HL-60 (cell line): Measurements from ENCODE around the gene NR2F1.

Source experiments
- DNase-seq, 2 experiments: peaks; one replicate each; pipeline ENCODE4 v3.0.0-alpha.2; 2010 to 2020; ENCODE audit warnings: low read depth in 1 of 2, low spot score in 1 of 2
- H3K27ac ChIP-seq: fragments of 250-450 bp; sonication (Bioruptor Pico); replicated peaks from 2 replicates; pipeline ENCODE4 v1.5.1; 2020; ENCODE audit warnings: mild to moderate bottlenecking, moderate library complexity
- H3K27me3 ChIP-seq: fragments of 250-450 bp; sonication (Bioruptor Pico); 2 replicates; pipeline ENCODE4 v1.5.1; 2021; ENCODE audit warnings: mild to moderate bottlenecking, moderate library complexity; ENCODE audit not compliant: insufficient read depth, poor library complexity, severe bottlenecking
- H3K4me3 ChIP-seq: replicated peaks from 2 replicates; pipeline ENCODE4 v1.5.1; 2011; ENCODE audit warnings: mild to moderate bottlenecking, control low read depth, low read length; ENCODE audit not compliant: insufficient read depth
- GABPA ChIP-seq: IDR thresholded peaks from 2 replicates; pipeline ENCODE4 v1.6.1; 2012; ENCODE audit warnings: low read depth
- POLR2AphosphoS5 ChIP-seq: IDR thresholded peaks from 2 replicates; pipeline ENCODE4 v1.6.1; 2012; ENCODE audit warnings: low read depth
- SPI1 ChIP-seq: IDR thresholded peaks from 2 replicates; pipeline ENCODE4 v1.6.1; 2012; ENCODE audit warnings: low read depth, mild to moderate bottlenecking, borderline replicate concordance
- TF ChIP-seq, protein P1 (sequence below): IDR thresholded peaks from 2 replicates; pipeline ENCODE4 v1.6.1; 2012; ENCODE audit warnings: low read depth; ENCODE audit not compliant: insufficient replicate concordance
- TF ChIP-seq, protein P2 (sequence below): IDR thresholded peaks from one replicate; pipeline ENCODE4 v1.5.1; 2011; ENCODE audit warnings: low read length, control low read depth, inconsistent platforms; ENCODE audit not compliant: insufficient read depth

The NR2F1 gene

DNA sequence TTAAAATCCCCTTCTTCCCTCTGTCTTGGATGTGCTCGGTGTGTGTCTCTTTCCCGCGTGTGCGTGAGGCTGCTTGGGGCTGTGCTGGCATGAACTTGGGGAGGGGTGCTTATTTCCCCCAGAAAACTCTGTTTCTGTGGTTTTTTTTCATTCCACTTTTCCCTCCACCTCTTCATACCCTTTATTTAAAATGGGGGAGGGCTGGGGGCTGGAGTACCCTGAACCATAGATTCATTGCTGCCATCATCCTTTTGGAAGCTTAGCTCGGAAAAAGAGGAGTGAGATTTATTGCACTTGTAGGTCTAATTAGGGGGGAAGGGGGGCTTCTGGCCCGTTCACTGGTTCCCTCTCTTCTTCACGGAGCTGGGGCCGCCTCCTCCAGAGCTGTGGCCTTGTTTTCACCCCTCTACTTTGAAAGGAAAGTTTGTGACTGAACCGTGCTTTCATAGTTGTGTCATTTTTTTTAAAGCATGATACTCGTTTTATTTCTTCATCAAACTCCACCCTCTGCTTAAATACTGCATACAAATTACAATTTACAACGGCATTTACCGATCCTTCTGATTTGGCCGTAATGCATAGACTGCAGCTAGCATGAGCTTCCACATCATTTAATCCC, 2.9 kb downstream of the NR2F1 start:
- TF ChIP-seq SPI1 (no peak), GABPA (no peak), POLR2AphosphoS5 (no peak)
- TF ChIP-seq, protein P1, sequence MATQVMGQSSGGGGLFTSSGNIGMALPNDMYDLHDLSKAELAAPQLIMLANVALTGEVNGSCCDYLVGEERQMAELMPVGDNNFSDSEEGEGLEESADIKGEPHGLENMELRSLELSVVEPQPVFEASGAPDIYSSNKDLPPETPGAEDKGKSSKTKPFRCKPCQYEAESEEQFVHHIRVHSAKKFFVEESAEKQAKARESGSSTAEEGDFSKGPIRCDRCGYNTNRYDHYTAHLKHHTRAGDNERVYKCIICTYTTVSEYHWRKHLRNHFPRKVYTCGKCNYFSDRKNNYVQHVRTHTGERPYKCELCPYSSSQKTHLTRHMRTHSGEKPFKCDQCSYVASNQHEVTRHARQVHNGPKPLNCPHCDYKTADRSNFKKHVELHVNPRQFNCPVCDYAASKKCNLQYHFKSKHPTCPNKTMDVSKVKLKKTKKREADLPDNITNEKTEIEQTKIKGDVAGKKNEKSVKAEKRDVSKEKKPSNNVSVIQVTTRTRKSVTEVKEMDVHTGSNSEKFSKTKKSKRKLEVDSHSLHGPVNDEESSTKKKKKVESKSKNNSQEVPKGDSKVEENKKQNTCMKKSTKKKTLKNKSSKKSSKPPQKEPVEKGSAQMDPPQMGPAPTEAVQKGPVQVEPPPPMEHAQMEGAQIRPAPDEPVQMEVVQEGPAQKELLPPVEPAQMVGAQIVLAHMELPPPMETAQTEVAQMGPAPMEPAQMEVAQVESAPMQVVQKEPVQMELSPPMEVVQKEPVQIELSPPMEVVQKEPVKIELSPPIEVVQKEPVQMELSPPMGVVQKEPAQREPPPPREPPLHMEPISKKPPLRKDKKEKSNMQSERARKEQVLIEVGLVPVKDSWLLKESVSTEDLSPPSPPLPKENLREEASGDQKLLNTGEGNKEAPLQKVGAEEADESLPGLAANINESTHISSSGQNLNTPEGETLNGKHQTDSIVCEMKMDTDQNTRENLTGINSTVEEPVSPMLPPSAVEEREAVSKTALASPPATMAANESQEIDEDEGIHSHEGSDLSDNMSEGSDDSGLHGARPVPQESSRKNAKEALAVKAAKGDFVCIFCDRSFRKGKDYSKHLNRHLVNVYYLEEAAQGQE, result no peak
- TF ChIP-seq, protein P2, sequence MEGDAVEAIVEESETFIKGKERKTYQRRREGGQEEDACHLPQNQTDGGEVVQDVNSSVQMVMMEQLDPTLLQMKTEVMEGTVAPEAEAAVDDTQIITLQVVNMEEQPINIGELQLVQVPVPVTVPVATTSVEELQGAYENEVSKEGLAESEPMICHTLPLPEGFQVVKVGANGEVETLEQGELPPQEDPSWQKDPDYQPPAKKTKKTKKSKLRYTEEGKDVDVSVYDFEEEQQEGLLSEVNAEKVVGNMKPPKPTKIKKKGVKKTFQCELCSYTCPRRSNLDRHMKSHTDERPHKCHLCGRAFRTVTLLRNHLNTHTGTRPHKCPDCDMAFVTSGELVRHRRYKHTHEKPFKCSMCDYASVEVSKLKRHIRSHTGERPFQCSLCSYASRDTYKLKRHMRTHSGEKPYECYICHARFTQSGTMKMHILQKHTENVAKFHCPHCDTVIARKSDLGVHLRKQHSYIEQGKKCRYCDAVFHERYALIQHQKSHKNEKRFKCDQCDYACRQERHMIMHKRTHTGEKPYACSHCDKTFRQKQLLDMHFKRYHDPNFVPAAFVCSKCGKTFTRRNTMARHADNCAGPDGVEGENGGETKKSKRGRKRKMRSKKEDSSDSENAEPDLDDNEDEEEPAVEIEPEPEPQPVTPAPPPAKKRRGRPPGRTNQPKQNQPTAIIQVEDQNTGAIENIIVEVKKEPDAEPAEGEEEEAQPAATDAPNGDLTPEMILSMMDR, result no peak
- H3K27ac ChIP-seq, result no peak overlapping the region
- peaks cover 9% of the 10 kb centered on the region for H3K27me3 ChIP-seq
- no peak for DNase-seq
- no peak overlapping the region for H3K4me3 ChIP-seq

DNA sequence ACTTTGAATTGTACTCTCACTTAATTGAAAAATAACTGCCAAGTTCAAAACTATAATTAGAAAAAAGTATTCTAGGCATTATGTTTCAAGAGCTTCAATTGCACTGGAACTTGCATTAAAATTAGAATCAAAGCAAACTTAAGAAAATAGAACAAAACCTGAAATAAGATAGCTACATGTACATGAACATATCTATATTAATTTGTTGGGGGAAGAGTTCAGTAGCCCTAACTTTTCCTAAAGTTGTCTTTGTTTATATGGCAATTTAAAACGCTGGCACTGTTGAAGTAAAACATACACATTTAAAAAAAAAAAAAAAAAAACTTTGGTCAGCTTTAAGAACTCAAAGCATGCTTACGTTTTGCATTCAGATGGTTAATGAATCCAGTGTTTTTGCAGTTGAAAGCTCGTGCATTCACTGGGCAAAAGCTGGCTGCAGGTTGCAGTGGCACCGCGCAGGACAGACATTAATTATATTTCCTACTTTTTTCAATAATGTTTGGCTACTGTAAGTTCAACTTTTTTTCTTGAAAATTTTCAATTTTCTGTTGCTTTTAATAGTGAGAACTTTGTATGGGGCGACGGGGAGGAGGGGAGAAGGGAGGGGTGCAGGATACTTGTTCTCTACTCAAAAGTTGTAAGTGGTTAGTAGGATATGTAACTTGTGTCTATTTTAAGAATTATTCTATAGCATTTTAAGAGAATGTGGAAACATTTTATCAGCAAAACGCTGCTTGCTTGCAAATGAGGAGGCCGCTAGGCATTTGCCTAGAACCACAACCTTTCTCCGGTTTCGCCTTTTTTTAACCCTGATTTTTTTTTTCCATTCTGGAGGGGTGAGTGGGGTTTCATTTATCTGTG, 3.9 kb downstream of the NR2F1 start:
- TF ChIP-seq SPI1 (no peak), POLR2AphosphoS5 (no peak)
- TF ChIP-seq, protein P1, result no peak
- Histone ChIP-seq H3K4me3 (no peak overlapping the region), H3K27me3 (peaks cover 9% of the 10 kb centered on the region), H3K27ac (no peak overlapping the region)
- DNase-seq, result no peak

DNA sequence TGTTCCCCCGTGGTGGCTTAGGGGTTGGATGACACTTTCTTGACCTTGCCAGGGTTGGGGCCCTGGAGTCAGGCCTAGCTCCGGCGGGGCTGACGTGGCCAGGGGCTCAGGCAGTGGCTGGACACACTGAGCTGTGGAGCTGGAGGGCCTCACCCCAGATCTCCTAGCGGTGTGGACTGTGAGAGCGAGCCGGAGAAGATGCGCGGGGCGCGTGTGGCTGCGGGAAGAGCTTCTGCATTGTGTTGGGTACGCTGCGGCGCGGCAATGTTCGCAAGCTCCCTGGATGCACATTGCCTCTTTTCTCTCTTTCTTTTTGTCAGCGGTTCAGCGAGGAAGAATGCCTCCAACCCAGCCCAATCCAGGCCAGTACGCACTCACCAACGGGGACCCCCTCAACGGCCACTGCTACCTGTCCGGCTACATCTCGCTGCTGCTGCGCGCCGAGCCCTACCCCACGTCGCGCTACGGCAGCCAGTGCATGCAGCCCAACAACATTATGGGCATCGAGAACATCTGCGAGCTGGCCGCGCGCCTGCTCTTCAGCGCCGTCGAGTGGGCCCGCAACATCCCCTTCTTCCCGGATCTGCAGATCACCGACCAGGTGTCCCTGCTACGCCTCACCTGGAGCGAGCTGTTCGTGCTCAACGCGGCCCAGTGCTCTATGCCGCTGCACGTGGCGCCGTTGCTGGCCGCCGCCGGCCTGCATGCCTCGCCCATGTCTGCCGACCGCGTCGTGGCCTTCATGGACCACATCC, 4.8 kb downstream of the NR2F1 start:
- Histone ChIP-seq H3K27ac (no peak overlapping the region), H3K27me3 (peaks cover 8% of the 10 kb centered on the region), H3K4me3 (no peak overlapping the region)
- DNase-seq, result no peak
- TF ChIP-seq SPI1 (no peak), GABPA (no peak), POLR2AphosphoS5 (no peak)
- TF ChIP-seq, protein P2, result no peak
- TF ChIP-seq, protein P1, result no peak
